T-helper 2 cell (primary cell): ENCODE results near the gene ZC3HAV1.

Experiments used
- DNase-seq, 5 experiments: peaks; one replicate each; pipeline versions ENCODE4 v3.0.0 to v3.0.0-alpha.2; 2012 to 2022

Gene ZC3HAV1

GRCh38 chr7:139011373-139011772 lies 98.1 kb downstream of the ZC3HAV1 start:
- no peak for DNase-seq

GRCh38 chr7:139004321-139005090 lies 105.0 kb downstream of the ZC3HAV1 start:
- no peak for DNase-seq

DNA sequence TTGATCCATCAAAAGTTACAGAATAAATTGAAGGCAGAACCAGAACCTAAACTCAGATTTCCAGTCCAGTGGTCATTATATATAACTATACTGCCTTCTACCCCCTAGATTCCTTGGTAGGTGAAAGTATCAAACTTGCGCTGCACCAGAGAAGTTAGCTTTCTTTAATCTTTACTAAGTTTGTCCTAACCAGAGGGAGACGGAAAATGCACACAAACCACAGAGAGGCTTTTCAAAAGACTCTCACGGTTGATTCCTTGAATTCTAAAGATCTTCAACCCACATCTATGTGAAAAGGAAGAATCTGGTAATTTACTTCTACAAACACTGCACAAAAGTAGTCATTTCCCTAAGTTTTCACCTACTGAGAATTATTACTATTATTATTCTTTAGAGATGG lies 110.1 kb downstream of the ZC3HAV1 start:
- DNase-seq = no peak
